ENCODE measurements around the gene SCMH1. TPM values are rescaled to one million over a fixed set of nuclear protein-coding genes. Genes with fewer than 3 reads are reported as not detected.

The SCMH1 gene
- total RNA-seq, 1 experiment from 2014 or later, result 28.0 TPM

DNA sequence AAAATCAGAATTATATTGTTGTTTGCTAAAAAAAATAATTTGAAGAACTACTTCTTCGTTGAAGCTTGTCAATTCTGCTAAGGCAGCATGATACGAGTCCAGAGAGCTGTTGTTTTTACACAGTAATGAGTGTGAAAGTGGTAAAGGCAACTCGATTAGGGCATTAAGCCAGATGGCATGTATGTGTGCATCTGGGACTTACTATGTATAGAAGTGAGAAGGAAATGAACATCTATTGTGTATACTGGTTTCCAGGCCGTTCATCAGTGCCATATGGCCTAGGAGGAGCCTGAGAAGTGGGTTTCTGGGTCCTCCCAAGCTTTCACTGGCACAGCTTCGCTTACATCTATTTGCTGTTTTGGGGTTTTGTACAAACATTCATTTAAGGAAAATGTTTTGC lies 256.9 kb downstream of the SCMH1 start:
- Histone ChIP-seq H3K9me2 (ENCODE audit: insufficient read depth) (no peaks in the 10 kb centered on the region), H3K27me3 (ENCODE audit: insufficient read depth, low read length) (no peaks in the 10 kb centered on the region), H3K79me2 (ENCODE audit: insufficient read depth, low read length) (peaks cover 100% of the 10 kb centered on the region), H3K4me2 (ENCODE audit: low read length) (no peak overlapping the region), H3K4me1 (ENCODE audit: control insufficient read depth in 1 of 2, insufficient read depth in 2 of 2, low read length in 2 of 2) (peaks cover 5 to 10% of the 10 kb centered on the region in 2 experiments; a peak in 3 of 4 replicates), H4K20me1 (ENCODE audit: insufficient read depth) (peaks cover 22% of the 10 kb centered on the region; the same call in 1 of the 2 replicates), H3K36me3 (ENCODE audit: control insufficient read depth in 1 of 2, insufficient read depth in 2 of 2, low read length in 2 of 2) (peaks cover 59 to 75% of the 10 kb centered on the region in 2 experiments), H2AFZ (ENCODE audit: low read depth, low read length, poor library complexity, severe bottlenecking) (no peak overlapping the region), H3K4me3 (replicated peaks in 1 of 2; ENCODE audit: low read depth in 1 of 2, low read length in 2 of 2) (no peak overlapping the region), H3K27ac (ENCODE audit: low read depth, low read length) (no peak overlapping the region), H3K9me3 (ENCODE audit: control insufficient read depth in 1 of 2, insufficient read depth in 1 of 2, low read depth in 1 of 2, low read length in 2 of 2) (no peaks in the 10 kb centered on the region), H3K9ac (ENCODE audit: low read length) (no peak overlapping the region)
- ChIA-PET CTCF (no interaction called here), POLR2A (no interaction called here), RAD21 (ENCODE audit: low non-redundant PET in 1 of 2, low total read pairs in 2 of 2, uncharacterized antibody in 2 of 2, unreplicated experiment in 2 of 2) (no interaction called here)
- ATAC-seq (no peak), DNase-seq (ENCODE audit: low read depth, low spot score) (no peak)
- TF ChIP-seq FOSL1 (IDR thresholded peaks at IDR 0.05; ENCODE audit: low read depth) (no peak), CEBPB (IDR thresholded peaks at IDR 0.05; ENCODE audit: low read depth) (no peak), SIN3A (IDR thresholded peaks at IDR 0.05; ENCODE audit: low read depth) (no peak), ZFX (IDR thresholded peaks at IDR 0.05) (no peak), JUND (IDR thresholded peaks at IDR 0.05) (no peak), REST (IDR thresholded peaks at IDR 0.05; ENCODE audit: low read depth) (no peak), TCF7L2 (IDR thresholded peaks at IDR 0.05; ENCODE audit: borderline replicate concordance, extremely low read depth, insufficient read depth, insufficient read length) (no peak), RAD21 (IDR thresholded peaks at IDR 0.05; ENCODE audit: low read depth) (no peak), ELF1 (IDR thresholded peaks at IDR 0.05; ENCODE audit: borderline replicate concordance, low read depth) (no peak)
- intact Hi-C loops (cut with micrococcal nuclease), result no loop called here
- no TSS peak for BruUV-seq (replicated peaks)
